Stimulated activated CD8-positive, alpha-beta memory T cell treated with anti-CD3 and anti-CD28 coated beads, Interleukin-2, amount 100 ng/mL, for 1 hour (primary cell): ENCODE measurements around the gene OCEL1.
"Not testable (repeated sequence)": the region's sequence is repeated elsewhere in the genome, so short reads cannot be mapped to it uniquely, and the experiment has no call there.

ENCODE experiments used
- DNase-seq, 2 donors: peaks; one replicate each; pipeline ENCODE4 v3.0.0-alpha.2; 2020; ENCODE audit warnings: low read depth in 2 of 2

Gene OCEL1

GRCh38 chr19:17263712-17264640 lies 38.0 kb downstream of the OCEL1 start:
- no peak for DNase-seq

- DNase-seq: no peak
Observed at GRCh38 chr19:17264641-17264979, 38.6 kb downstream of the OCEL1 start, which contains the start of gene USHBP1. TSS of gene USHBP1 (minus strand) at chr19:17264745. CDS start at chr19:17264299, 446 bp downstream.

DNA sequence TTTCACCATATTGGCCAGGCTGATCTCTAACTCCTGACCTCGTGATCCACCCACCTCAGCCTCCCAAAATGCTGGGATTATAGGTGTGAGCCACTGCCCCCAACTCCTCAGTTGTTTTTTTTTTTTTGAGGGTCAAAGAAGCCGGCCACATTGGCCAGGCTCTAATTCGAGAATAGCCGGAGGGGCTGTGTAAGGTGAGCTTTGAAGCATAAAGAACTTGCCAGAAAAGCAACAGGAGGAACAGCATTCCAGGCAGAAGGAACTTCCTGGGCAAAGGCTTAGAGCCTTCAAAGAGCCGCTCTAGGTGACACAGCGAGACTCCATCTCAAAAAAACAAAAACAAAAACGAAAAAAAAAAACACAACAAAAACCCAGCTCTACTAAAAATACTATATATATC lies 40.0 kb downstream of the OCEL1 start:
- DNase-seq: no peak

DNA sequence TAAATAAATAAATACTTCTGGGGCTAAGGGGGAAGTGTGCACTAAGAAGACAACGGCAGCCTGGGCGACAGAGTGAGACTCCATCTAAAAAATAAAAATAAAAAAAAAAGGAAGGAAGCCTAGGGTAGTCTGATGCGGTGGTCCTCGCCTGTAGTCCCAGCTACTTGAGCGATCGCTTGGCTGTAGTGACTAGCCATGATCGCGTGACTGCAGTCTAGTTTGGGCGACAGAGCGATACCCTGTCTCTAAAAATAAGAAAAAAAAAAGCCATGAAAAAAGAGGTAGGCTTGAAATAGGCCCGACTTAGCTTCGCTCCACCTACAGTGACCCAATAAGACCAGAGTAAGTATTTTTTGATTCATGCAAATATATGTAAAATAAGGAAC lies 40.6 kb downstream of the OCEL1 start:
- DNase-seq: no peak

GRCh38 chr19:17266975-17267788 lies 41.2 kb downstream of the OCEL1 start, which contains the start of gene BABAM1:
TSS of gene BABAM1 (plus strand) at chr19:17267443. CDS start at chr19:17268807, 1,364 bp downstream.
- DNase-seq: peak; percentile 79 to 80

DNA sequence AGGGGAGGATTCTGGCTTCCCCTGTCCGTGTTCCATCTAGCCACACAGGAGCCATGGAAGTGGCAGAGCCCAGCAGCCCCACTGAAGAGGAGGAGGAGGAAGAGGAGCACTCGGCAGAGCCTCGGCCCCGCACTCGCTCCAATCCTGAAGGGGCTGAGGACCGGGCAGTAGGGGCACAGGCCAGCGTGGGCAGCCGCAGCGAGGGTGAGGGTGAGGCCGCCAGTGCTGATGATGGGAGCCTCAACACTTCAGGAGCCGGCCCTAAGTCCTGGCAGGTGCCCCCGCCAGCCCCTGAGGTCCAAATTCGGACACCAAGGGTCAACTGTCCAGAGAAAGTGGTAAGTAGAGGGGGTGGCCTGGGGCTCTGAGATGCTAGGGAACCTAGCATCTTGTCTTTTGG lies 42.7 kb downstream of the OCEL1 start:
- no peak for DNase-seq

GRCh38 chr19:17274892-17275291 lies 48.9 kb downstream of the OCEL1 start:
- not testable (repeated sequence) for DNase-seq

DNA sequence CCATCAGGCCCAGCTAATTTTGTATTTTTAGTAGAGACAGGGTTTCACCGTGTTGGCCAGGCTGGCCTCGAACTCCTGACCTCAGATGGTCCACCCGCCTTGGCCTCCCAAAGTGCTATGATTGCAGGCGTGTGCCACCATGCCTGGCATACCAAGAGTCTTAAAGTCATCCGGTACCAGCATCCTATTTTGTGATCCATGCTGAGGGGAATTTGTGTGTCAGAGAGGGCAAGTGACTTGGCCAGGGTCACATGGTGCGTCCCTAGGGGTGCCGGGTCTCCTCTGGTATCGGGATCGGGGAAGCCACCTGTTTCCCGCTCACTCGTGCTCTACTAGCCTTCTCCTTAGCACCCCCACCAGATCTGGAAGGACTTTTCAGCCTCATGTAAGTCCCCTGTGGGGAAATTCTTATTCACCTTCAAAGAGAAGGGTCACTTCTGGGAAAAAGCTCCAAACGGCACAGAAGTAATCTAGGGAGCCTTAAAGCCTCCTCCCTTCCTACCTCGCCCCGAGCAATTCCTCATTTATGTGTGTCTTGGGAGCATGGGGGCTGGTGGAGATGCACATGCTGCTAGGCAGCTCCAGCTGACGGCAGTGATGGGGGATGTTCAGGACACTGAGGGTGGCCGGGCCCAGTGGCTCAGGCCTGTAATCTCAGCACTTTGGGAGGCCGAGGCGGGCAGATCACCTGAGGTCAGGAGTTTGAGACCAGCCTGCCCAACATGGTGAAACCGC lies 49.6 kb downstream of the OCEL1 start:
- no peak for DNase-seq
